Measurements from ENCODE around the gene FGD6. TPM values are rescaled to one million over a fixed set of nuclear protein-coding genes. Genes with fewer than 3 reads are reported as not detected.
"Not testable (repeated sequence)": the region's sequence is repeated elsewhere in the genome, so short reads cannot be mapped to it uniquely, and the experiment has no call there.

FGD6 gene
- total RNA-seq, 1 donor from 2014 or later: 14.1 TPM

GRCh38 chr12:95235621-95236020 lies 18.4 kb upstream of the FGD6 start:
- DNase-seq (ENCODE audit: extremely low read depth, low read depth, low spot score): not testable (repeated sequence)

GRCh38 chr12:95234187-95234586 lies 16.9 kb upstream of the FGD6 start:
- not testable (repeated sequence) for DNase-seq (ENCODE audit: extremely low read depth, low read depth, low spot score)

GRCh38 chr12:95231190-95231589 lies 13.9 kb upstream of the FGD6 start:
- DNase-seq (ENCODE audit: extremely low read depth, low read depth, low spot score): no peak

- no peak for DNase-seq (ENCODE audit: extremely low read depth, low read depth, low spot score)
These were observed 13.0 kb upstream of the FGD6 start for GRCh38 chr12:95230313-95230712.

- no peak for DNase-seq (ENCODE audit: extremely low read depth, low read depth, low spot score)
These were observed 12.4 kb upstream of the FGD6 start for GRCh38 chr12:95229636-95230035.

- no peak for DNase-seq (ENCODE audit: extremely low read depth, low read depth, low spot score)
These were observed 11.3 kb upstream of the FGD6 start for GRCh38 chr12:95228617-95229016.

GRCh38 chr12:95227818-95228356 lies 10.6 kb upstream of the FGD6 start:
- no peak for DNase-seq (ENCODE audit: extremely low read depth, low read depth, low spot score)

- no peak for DNase-seq (ENCODE audit: extremely low read depth, low read depth, low spot score)
These were observed 8.5 kb upstream of the FGD6 start for GRCh38 chr12:95225645-95226212.

GRCh38 chr12:95224202-95225170 lies 7.2 kb upstream of the FGD6 start:
- no peak for DNase-seq (ENCODE audit: extremely low read depth, low read depth, low spot score)

- DNase-seq (ENCODE audit: extremely low read depth, low read depth, low spot score): no peak
These were observed 3.5 kb upstream of the FGD6 start for GRCh38 chr12:95220726-95221125.

GRCh38 chr12:95220190-95220589 lies 2.9 kb upstream of the FGD6 start:
- no peak for DNase-seq (ENCODE audit: extremely low read depth, low read depth, low spot score)

GRCh38 chr12:95218150-95219133 lies 1.2 kb upstream of the FGD6 start:
- no peak for DNase-seq (ENCODE audit: extremely low read depth, low read depth, low spot score)

GRCh38 chr12:95216711-95217376 lies 423 bp downstream of the FGD6 start:
- DNase-seq (ENCODE audit: extremely low read depth, low read depth, low spot score): no peak

- DNase-seq (ENCODE audit: extremely low read depth, low read depth, low spot score): no peak
These were observed 1.3 kb downstream of the FGD6 start for GRCh38 chr12:95215949-95216348.

- DNase-seq (ENCODE audit: extremely low read depth, low read depth, low spot score): no peak
These were observed 2.8 kb downstream of the FGD6 start for GRCh38 chr12:95214466-95214865.

- DNase-seq (ENCODE audit: extremely low read depth, low read depth, low spot score): no peak
These were observed 3.3 kb downstream of the FGD6 start for GRCh38 chr12:95213928-95214327.

- DNase-seq (ENCODE audit: extremely low read depth, low read depth, low spot score): no peak
These were observed 4.1 kb downstream of the FGD6 start for GRCh38 chr12:95213119-95213518.

GRCh38 chr12:95212586-95212985 lies 4.7 kb downstream of the FGD6 start:
- no peak for DNase-seq (ENCODE audit: extremely low read depth, low read depth, low spot score)

- DNase-seq (ENCODE audit: extremely low read depth, low read depth, low spot score): no peak
These were observed 8.6 kb downstream of the FGD6 start for GRCh38 chr12:95208678-95209077.

- no peak for DNase-seq (ENCODE audit: extremely low read depth, low read depth, low spot score)
These were observed 9.9 kb downstream of the FGD6 start for GRCh38 chr12:95207407-95207806.
